ENCODE data around the gene PITPNM2. TPM values are rescaled to one million over a fixed set of nuclear protein-coding genes. Genes with fewer than 3 reads are reported as not detected.

The PITPNM2 gene
- polyA plus RNA-seq (2013, experiment 1 of 2) = 1.3 TPM
- polyA plus RNA-seq (2013, experiment 2 of 2) = 1.3 TPM

- WGBS, 2 donors (ENCODE audit: extremely low coverage in 2 of 2, insufficient read length in 2 of 2, insufficient replicate concordance in 1 of 2) = no CpG with 5 or more reads among the region's 119 CpGs
Observed at GRCh38 chr12:123150744-123151456, at the start of gene PITPNM2. TSS of gene PITPNM2 (minus strand) at chr12:123151090. CDS start at chr12:123034590, 116,500 bp downstream.

GRCh38 chr12:123200414-123200813, 49.5 kb upstream of the PITPNM2 start:
- Histone ChIP-seq H2BK15ac (ENCODE audit: low read length) (no peak overlapping the region), H2AFZ (ENCODE audit: low read length) (no peak overlapping the region), H2BK12ac (ENCODE audit: low read length) (no peak overlapping the region), H2AK5ac (ENCODE audit: low read depth, low read length) (no peak overlapping the region), H4K91ac (ENCODE audit: low read depth, low read length, poor library complexity) (no peak overlapping the region), H3K27me3 (ENCODE audit: control insufficient read depth in 3 of 3, insufficient read depth in 3 of 3, low read depth in 1 of 3, low read length in 3 of 3) (no peaks in the 10 kb centered on the region), H3K14ac (ENCODE audit: low read length) (no peak overlapping the region), H3K27ac (replicated peaks; ENCODE audit: low read length) (no peak overlapping the region), H2BK120ac (ENCODE audit: low read depth, low read length) (no peak overlapping the region), H3K36me3 (replicated peaks in 1 of 2; ENCODE audit: control insufficient read depth in 2 of 2, insufficient read depth in 2 of 2, low read length in 2 of 2) (peaks cover 17 to 94% of the 10 kb centered on the region in 2 donors), H3K18ac (ENCODE audit: low read length) (no peak overlapping the region), H4K8ac (ENCODE audit: low read depth, low read length) (no peak overlapping the region), H3K9ac (ENCODE audit: low read depth, low read length, poor library complexity) (no peak overlapping the region), H3K4me1 (ENCODE audit: control insufficient read depth in 2 of 2, insufficient read depth in 1 of 2, low read depth in 1 of 2, low read length in 2 of 2) (no peaks in the 10 kb centered on the region), H3K4me2 (ENCODE audit: insufficient read depth, low read length, poor library complexity, severe bottlenecking) (no peak overlapping the region), H3K4ac (ENCODE audit: low read length) (no peak overlapping the region), H3K79me1 (ENCODE audit: low read depth, low read length) (no peaks in the 10 kb centered on the region), H3K23ac (ENCODE audit: low read depth, low read length, poor library complexity) (no peak overlapping the region), H2BK5ac (ENCODE audit: low read length) (no peak overlapping the region), H3K9me3 (replicated peaks in 1 of 2; ENCODE audit: control insufficient read depth in 2 of 2, insufficient read depth in 1 of 2, low read depth in 1 of 2, low read length in 2 of 2) (no peaks in the 10 kb centered on the region), H3K4me3 (ENCODE audit: low read length in 2 of 2) (no peak overlapping the region)
- WGBS, 2 donors (ENCODE audit: extremely low coverage in 2 of 2, insufficient read length in 2 of 2, insufficient replicate concordance in 1 of 2) = no CpG with 5 or more reads among the region's 7 CpGs
- no peak for DNase-seq (ENCODE audit: low spot score)

More at GRCh38 chr12:123150744-123151456, at the start of gene PITPNM2:
- peak within 1 kb of the TSS; percentile 87 for H3K23ac ChIP-seq (ENCODE audit: low read depth, low read length, poor library complexity)
- peaks cover 6 to 14% of the 10 kb centered on the region in 2 donors for H3K4me1 ChIP-seq (ENCODE audit: control insufficient read depth in 2 of 2, insufficient read depth in 1 of 2, low read depth in 1 of 2, low read length in 2 of 2)
- H3K18ac ChIP-seq (ENCODE audit: low read length) = peak within 1 kb of the TSS; percentile 92
- peak; percentile 68 for DNase-seq (ENCODE audit: low spot score)
- no peak within 1 kb of the TSS for H3K27ac ChIP-seq (replicated peaks; ENCODE audit: low read length)
- H2AFZ ChIP-seq (ENCODE audit: low read length) = peak within 1 kb of the TSS; percentile 99
- peak within 1 kb of the TSS; percentile 97 for H3K4me2 ChIP-seq (ENCODE audit: insufficient read depth, low read length, poor library complexity, severe bottlenecking)
- no peaks in the 10 kb centered on the region for H3K9me3 ChIP-seq (replicated peaks in 1 of 2; ENCODE audit: control insufficient read depth in 2 of 2, insufficient read depth in 1 of 2, low read depth in 1 of 2, low read length in 2 of 2)
- peak within 1 kb of the TSS; percentile 86 for H3K14ac ChIP-seq (ENCODE audit: low read length)
- peak within 1 kb of the TSS; percentile 73 for H2AK5ac ChIP-seq (ENCODE audit: low read depth, low read length)
- H3K27me3 ChIP-seq (ENCODE audit: control insufficient read depth in 3 of 3, insufficient read depth in 3 of 3, low read depth in 1 of 3, low read length in 3 of 3) = peaks cover 0 to 20% (median 5%) of the 10 kb centered on the region in 3 experiments
- H2BK15ac ChIP-seq (ENCODE audit: low read length) = peak within 1 kb of the TSS; percentile 70
- no peak within 1 kb of the TSS for H3K4ac ChIP-seq (ENCODE audit: low read length)
- no peak within 1 kb of the TSS for H2BK12ac ChIP-seq (ENCODE audit: low read length)
- peak within 1 kb of the TSS; percentile 64 to 84 for H3K4me3 ChIP-seq (ENCODE audit: low read length in 2 of 2)
- H2BK120ac ChIP-seq (ENCODE audit: low read depth, low read length) = no peak within 1 kb of the TSS
- H3K79me1 ChIP-seq (ENCODE audit: low read depth, low read length) = no peaks in the 10 kb centered on the region
- peaks cover 2 to 22% of the 10 kb centered on the region in 2 donors for H3K36me3 ChIP-seq (replicated peaks in 1 of 2; ENCODE audit: control insufficient read depth in 2 of 2, insufficient read depth in 2 of 2, low read length in 2 of 2)
- peak within 1 kb of the TSS; percentile 49 for H4K8ac ChIP-seq (ENCODE audit: low read depth, low read length)
- peak within 1 kb of the TSS; percentile 91 for H2BK5ac ChIP-seq (ENCODE audit: low read length)
- H3K9ac ChIP-seq (ENCODE audit: low read depth, low read length, poor library complexity) = peak within 1 kb of the TSS; percentile 73
- no peak within 1 kb of the TSS for H4K91ac ChIP-seq (ENCODE audit: low read depth, low read length, poor library complexity)

GRCh38 chr12:123199936-123200335, 49.0 kb upstream of the PITPNM2 start:
- Histone ChIP-seq H3K4me1 (ENCODE audit: control insufficient read depth in 2 of 2, insufficient read depth in 1 of 2, low read depth in 1 of 2, low read length in 2 of 2) (no peaks in the 10 kb centered on the region), H3K18ac (ENCODE audit: low read length) (no peak overlapping the region), H3K27ac (replicated peaks; ENCODE audit: low read length) (no peak overlapping the region), H2AFZ (ENCODE audit: low read length) (no peak overlapping the region), H4K8ac (ENCODE audit: low read depth, low read length) (no peak overlapping the region), H3K14ac (ENCODE audit: low read length) (no peak overlapping the region), H2BK5ac (ENCODE audit: low read length) (no peak overlapping the region), H3K4me3 (ENCODE audit: low read length in 2 of 2) (no peak overlapping the region), H3K4me2 (ENCODE audit: insufficient read depth, low read length, poor library complexity, severe bottlenecking) (no peak overlapping the region), H3K36me3 (replicated peaks in 1 of 2; ENCODE audit: control insufficient read depth in 2 of 2, insufficient read depth in 2 of 2, low read length in 2 of 2) (peaks cover 17 to 95% of the 10 kb centered on the region in 2 donors), H2AK5ac (ENCODE audit: low read depth, low read length) (no peak overlapping the region), H4K91ac (ENCODE audit: low read depth, low read length, poor library complexity) (no peak overlapping the region), H2BK12ac (ENCODE audit: low read length) (no peak overlapping the region), H3K79me1 (ENCODE audit: low read depth, low read length) (no peaks in the 10 kb centered on the region), H2BK120ac (ENCODE audit: low read depth, low read length) (no peak overlapping the region), H3K9me3 (replicated peaks in 1 of 2; ENCODE audit: control insufficient read depth in 2 of 2, insufficient read depth in 1 of 2, low read depth in 1 of 2, low read length in 2 of 2) (no peaks in the 10 kb centered on the region), H3K27me3 (ENCODE audit: control insufficient read depth in 3 of 3, insufficient read depth in 3 of 3, low read depth in 1 of 3, low read length in 3 of 3) (no peaks in the 10 kb centered on the region), H3K23ac (ENCODE audit: low read depth, low read length, poor library complexity) (no peak overlapping the region), H3K9ac (ENCODE audit: low read depth, low read length, poor library complexity) (no peak overlapping the region), H2BK15ac (ENCODE audit: low read length) (no peak overlapping the region), H3K4ac (ENCODE audit: low read length) (no peak overlapping the region)
- WGBS, 2 donors (ENCODE audit: extremely low coverage in 2 of 2, insufficient read length in 2 of 2, insufficient replicate concordance in 1 of 2) = no CpG with 5 or more reads among the region's 3 CpGs
- no peak for DNase-seq (ENCODE audit: low spot score)

GRCh38 chr12:123187637-123188036, 36.7 kb upstream of the PITPNM2 start:
- no peak overlapping the region for H3K9ac ChIP-seq (ENCODE audit: low read depth, low read length, poor library complexity)
- no peak for DNase-seq (ENCODE audit: low spot score)
- H2BK5ac ChIP-seq (ENCODE audit: low read length) = no peak overlapping the region
- H3K4me2 ChIP-seq (ENCODE audit: insufficient read depth, low read length, poor library complexity, severe bottlenecking) = no peak overlapping the region
- no peak overlapping the region for H2AFZ ChIP-seq (ENCODE audit: low read length)
- no peaks in the 10 kb centered on the region for H3K27me3 ChIP-seq (ENCODE audit: control insufficient read depth in 3 of 3, insufficient read depth in 3 of 3, low read depth in 1 of 3, low read length in 3 of 3)
- no peak overlapping the region for H3K27ac ChIP-seq (replicated peaks; ENCODE audit: low read length)
- H3K18ac ChIP-seq (ENCODE audit: low read length) = no peak overlapping the region
- no peak overlapping the region for H3K4me3 ChIP-seq (ENCODE audit: low read length in 2 of 2)
- H3K4me1 ChIP-seq (ENCODE audit: control insufficient read depth in 2 of 2, insufficient read depth in 1 of 2, low read depth in 1 of 2, low read length in 2 of 2) = no peaks in the 10 kb centered on the region
- H3K23ac ChIP-seq (ENCODE audit: low read depth, low read length, poor library complexity) = no peak overlapping the region
- no peaks in the 10 kb centered on the region for H3K9me3 ChIP-seq (replicated peaks in 1 of 2; ENCODE audit: control insufficient read depth in 2 of 2, insufficient read depth in 1 of 2, low read depth in 1 of 2, low read length in 2 of 2)
- H4K8ac ChIP-seq (ENCODE audit: low read depth, low read length) = no peak overlapping the region
- H3K36me3 ChIP-seq (replicated peaks in 1 of 2; ENCODE audit: control insufficient read depth in 2 of 2, insufficient read depth in 2 of 2, low read length in 2 of 2) = peaks cover 22 to 93% of the 10 kb centered on the region in 2 donors
- no peaks in the 10 kb centered on the region for H3K79me1 ChIP-seq (ENCODE audit: low read depth, low read length)
- no peak overlapping the region for H2BK12ac ChIP-seq (ENCODE audit: low read length)
- no peak overlapping the region for H2AK5ac ChIP-seq (ENCODE audit: low read depth, low read length)
- no peak overlapping the region for H3K4ac ChIP-seq (ENCODE audit: low read length)
- no peak overlapping the region for H2BK120ac ChIP-seq (ENCODE audit: low read depth, low read length)
- H4K91ac ChIP-seq (ENCODE audit: low read depth, low read length, poor library complexity) = no peak overlapping the region
- no CpG with 5 or more reads among the region's 6 CpGs for WGBS, 2 donors (ENCODE audit: extremely low coverage in 2 of 2, insufficient read length in 2 of 2, insufficient replicate concordance in 1 of 2)
- no peak overlapping the region for H3K14ac ChIP-seq (ENCODE audit: low read length)
- H2BK15ac ChIP-seq (ENCODE audit: low read length) = no peak overlapping the region

All from neuronal stem cell (in vitro differentiated cells).